Measurements from ENCODE around the gene PLCL2.

PLCL2 gene

GRCh38 chr3:16883723-16884083, 1.1 kb upstream of the PLCL2 start:
- TF ChIP-seq CTCF (IDR thresholded peaks at IDR 0.05; ENCODE audit: extremely low read depth, insufficient read depth, missing control alignments) = no peak
- no peak for DNase-seq (ENCODE audit: low spot score)
- in situ Hi-C loops (cut with MboI; ENCODE audit: low pct_unique_long_range_greater_than_20kb, low sequenced_read_pairs, unreplicated experiment) = no loop called here

- DNase-seq (ENCODE audit: low spot score) = peak; percentile 91
- in situ Hi-C loops (cut with MboI; ENCODE audit: low pct_unique_long_range_greater_than_20kb, low sequenced_read_pairs, unreplicated experiment) = no loop called here
- peak; percentile 81 for TF ChIP-seq CTCF (IDR thresholded peaks at IDR 0.05; ENCODE audit: extremely low read depth, insufficient read depth, missing control alignments)
Observed at GRCh38 chr3:16884084-16884747, 539 bp upstream of the PLCL2 start.

- TF ChIP-seq CTCF (IDR thresholded peaks at IDR 0.05; ENCODE audit: extremely low read depth, insufficient read depth, missing control alignments) = no peak
- DNase-seq (ENCODE audit: low spot score) = peak; percentile 27
- in situ Hi-C loops (cut with MboI; ENCODE audit: low pct_unique_long_range_greater_than_20kb, low sequenced_read_pairs, unreplicated experiment) = no loop called here
Observed at GRCh38 chr3:16885593-16886302, 993 bp downstream of the PLCL2 start.

- in situ Hi-C loops (cut with MboI; ENCODE audit: low pct_unique_long_range_greater_than_20kb, low sequenced_read_pairs, unreplicated experiment) = no loop called here
- DNase-seq (ENCODE audit: low spot score) = no peak
Observed at GRCh38 chr3:16886303-16886683, 1.5 kb downstream of the PLCL2 start.

GRCh38 chr3:16887130-16887529, 2.4 kb downstream of the PLCL2 start:
- no peak for DNase-seq (ENCODE audit: low spot score)
- no peak for TF ChIP-seq CTCF (IDR thresholded peaks at IDR 0.05; ENCODE audit: extremely low read depth, insufficient read depth, missing control alignments)
- in situ Hi-C loops (cut with MboI; ENCODE audit: low pct_unique_long_range_greater_than_20kb, low sequenced_read_pairs, unreplicated experiment) = no loop called here

More at GRCh38 chr3:16886303-16886683, 1.5 kb downstream of the PLCL2 start:
- TF ChIP-seq CTCF (IDR thresholded peaks at IDR 0.05; ENCODE audit: extremely low read depth, insufficient read depth, missing control alignments) = no peak

- no peak for DNase-seq (ENCODE audit: low spot score)
- in situ Hi-C loops (cut with MboI; ENCODE audit: low pct_unique_long_range_greater_than_20kb, low sequenced_read_pairs, unreplicated experiment) = no loop called here
- TF ChIP-seq CTCF (IDR thresholded peaks at IDR 0.05; ENCODE audit: extremely low read depth, insufficient read depth, missing control alignments) = no peak
Observed at GRCh38 chr3:16888356-16888755, 3.6 kb downstream of the PLCL2 start.

Data from GM13977 (cell line).